Activated naive CD8-positive, alpha-beta T cell treated with anti-CD3 and anti-CD28 coated beads, Interleukin-2, amount 50 U/mL, for 24 hours (primary cell): ENCODE measurements around the gene LIMS1.
"Not testable (repeated sequence)": the region's sequence is repeated elsewhere in the genome, so short reads cannot be mapped to it uniquely, and the experiment has no call there.

Experiments used
- ATAC-seq: fragments of 150-1000 bp; cut with Tn5 transposase; one replicate; pipeline ENCODE4 v1.10.0; 2021
- DNase-seq: peaks from one replicate; pipeline ENCODE4 v3.0.0; 2021
- H3K27ac Mint-ChIP-seq: one replicate; pipeline ENCODE4 v1.8.0; 2021; ENCODE audit warnings: mild to moderate bottlenecking, mixed read lengths
- H3K27me3 Mint-ChIP-seq: one replicate; pipeline ENCODE4 v1.8.0; 2021; ENCODE audit warnings: mixed read lengths
- H3K36me3 Mint-ChIP-seq: one replicate; pipeline ENCODE4 v1.8.0; 2021; ENCODE audit warnings: low read depth, mixed read lengths
- H3K4me1 Mint-ChIP-seq: one replicate; pipeline ENCODE4 v1.8.0; 2021; ENCODE audit warnings: mixed read lengths
- H3K4me3 Mint-ChIP-seq: one replicate; pipeline ENCODE4 v1.8.0; 2021; ENCODE audit warnings: mild to moderate bottlenecking, moderate library complexity, mixed read lengths
- H3K9me3 Mint-ChIP-seq: one replicate; pipeline ENCODE4 v1.8.0; 2021; ENCODE audit warnings: mixed read lengths

The LIMS1 gene

DNA sequence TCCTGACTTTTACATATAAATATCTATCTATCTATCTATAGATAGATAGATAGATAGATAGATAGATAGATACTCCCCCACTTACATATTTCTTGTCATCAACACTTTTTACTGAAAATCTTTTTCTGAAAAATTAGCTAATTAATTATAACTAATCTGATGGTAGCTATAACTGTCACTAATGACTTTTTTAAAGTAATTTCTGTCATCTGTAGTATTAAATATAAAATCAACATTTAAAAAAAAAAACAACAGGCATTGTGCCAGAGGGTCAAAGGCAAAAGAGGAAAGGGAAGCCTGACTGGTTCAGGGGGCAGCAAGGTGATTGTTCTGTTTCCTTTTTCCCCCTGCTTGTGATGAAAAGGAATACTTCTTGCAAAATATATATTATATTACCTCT lies 122.0 kb downstream of the LIMS1 start:
- not testable (repeated sequence) for DNase-seq, H3K27ac Mint-ChIP-seq, H3K27me3 Mint-ChIP-seq, H3K36me3 Mint-ChIP-seq, H3K9me3 Mint-ChIP-seq, H3K4me3 Mint-ChIP-seq, ATAC-seq
- peaks cover 15% of the 10 kb centered on the region for H3K4me1 Mint-ChIP-seq

GRCh38 chr2:108657517-108657916 lies 123.2 kb downstream of the LIMS1 start:
- H3K4me1 Mint-ChIP-seq = peaks cover 14% of the 10 kb centered on the region
- H3K27ac Mint-ChIP-seq, H3K9me3 Mint-ChIP-seq, H3K4me3 Mint-ChIP-seq, ATAC-seq, H3K27me3 Mint-ChIP-seq, H3K36me3 Mint-ChIP-seq, DNase-seq: not testable (repeated sequence)

- not testable (repeated sequence) for H3K4me1 Mint-ChIP-seq, H3K27ac Mint-ChIP-seq, H3K27me3 Mint-ChIP-seq, DNase-seq, H3K36me3 Mint-ChIP-seq, H3K4me3 Mint-ChIP-seq, ATAC-seq, H3K9me3 Mint-ChIP-seq
Measured at GRCh38 chr2:108658553-108658952, 124.3 kb downstream of the LIMS1 start.

DNA sequence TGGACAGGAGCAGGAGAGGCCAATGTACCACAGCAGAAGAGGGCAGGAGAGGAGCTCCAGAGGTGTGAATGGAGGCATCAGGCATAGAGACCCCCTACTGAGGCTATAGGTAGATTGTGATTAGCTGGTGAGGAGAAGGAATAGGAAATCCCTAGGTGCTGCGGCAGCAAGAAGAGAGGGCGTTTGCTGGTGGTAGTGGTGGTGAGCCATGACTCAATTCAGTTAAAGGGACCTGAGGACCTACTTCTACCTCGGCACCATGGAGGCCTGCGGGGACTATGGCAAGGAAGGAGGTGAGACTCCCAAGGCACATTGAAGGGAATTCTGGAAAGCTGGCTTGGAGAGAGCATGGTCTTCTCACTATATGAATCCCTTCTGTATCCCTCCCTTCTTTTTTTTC lies 127.2 kb downstream of the LIMS1 start:
- not testable (repeated sequence) for DNase-seq, H3K4me3 Mint-ChIP-seq, ATAC-seq, H3K9me3 Mint-ChIP-seq, H3K27ac Mint-ChIP-seq, H3K36me3 Mint-ChIP-seq, H3K27me3 Mint-ChIP-seq, H3K4me1 Mint-ChIP-seq

- H3K4me3 Mint-ChIP-seq, H3K36me3 Mint-ChIP-seq, H3K9me3 Mint-ChIP-seq, H3K4me1 Mint-ChIP-seq, H3K27me3 Mint-ChIP-seq, DNase-seq, H3K27ac Mint-ChIP-seq: not testable (repeated sequence)
- ATAC-seq = peak; percentile 57
Measured at GRCh38 chr2:108662207-108662612, 127.9 kb downstream of the LIMS1 start.

GRCh38 chr2:108663346-108663745 lies 129.1 kb downstream of the LIMS1 start:
- H3K36me3 Mint-ChIP-seq, DNase-seq, H3K9me3 Mint-ChIP-seq, H3K4me1 Mint-ChIP-seq, H3K27ac Mint-ChIP-seq, H3K4me3 Mint-ChIP-seq, H3K27me3 Mint-ChIP-seq, ATAC-seq: not testable (repeated sequence)

DNA sequence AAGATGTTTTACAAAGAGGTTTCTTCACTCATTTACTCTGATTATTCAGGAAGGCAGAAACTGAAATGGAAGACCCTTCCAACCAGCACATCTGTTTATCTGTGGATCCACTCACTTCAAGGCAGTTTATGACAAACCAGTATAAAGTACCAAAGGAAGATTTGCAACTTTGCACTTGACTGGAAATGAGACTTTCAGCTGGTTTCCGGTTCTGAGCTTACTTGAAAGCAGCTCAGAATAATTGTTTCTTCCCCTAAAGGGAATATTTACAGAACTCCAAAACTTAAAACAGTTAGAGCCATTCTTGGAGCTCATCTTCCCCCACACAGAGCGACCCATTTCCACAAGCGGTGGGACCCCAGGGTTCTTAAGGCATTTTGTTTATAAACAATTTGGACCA lies 129.8 kb downstream of the LIMS1 start:
- H3K4me1 Mint-ChIP-seq, H3K9me3 Mint-ChIP-seq, H3K27ac Mint-ChIP-seq, DNase-seq, H3K36me3 Mint-ChIP-seq, H3K27me3 Mint-ChIP-seq, ATAC-seq, H3K4me3 Mint-ChIP-seq: not testable (repeated sequence)

DNA sequence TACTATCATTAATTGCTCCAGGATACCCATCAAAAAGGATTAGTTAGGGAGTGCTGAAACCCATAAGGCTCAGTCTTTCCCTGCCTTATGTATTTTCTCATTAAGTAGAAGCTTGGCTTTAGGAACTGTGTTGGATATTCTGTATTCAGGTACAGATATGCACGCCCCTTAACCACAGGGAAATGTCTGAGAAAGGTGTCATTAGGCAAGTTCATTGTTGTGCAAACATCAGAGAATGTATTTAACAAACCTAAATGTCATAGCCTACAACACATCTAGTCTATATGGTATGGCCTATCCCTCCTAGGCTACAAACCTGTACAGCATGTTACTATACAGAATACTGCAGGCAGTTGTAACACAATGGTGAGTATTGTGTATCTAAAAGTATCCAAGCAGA lies 130.7 kb downstream of the LIMS1 start:
- ATAC-seq, H3K27me3 Mint-ChIP-seq, H3K4me1 Mint-ChIP-seq: not testable (repeated sequence)

GRCh38 chr2:108665975-108666374 lies 131.7 kb downstream of the LIMS1 start:
- not testable (repeated sequence) for ATAC-seq, H3K27ac Mint-ChIP-seq, H3K4me3 Mint-ChIP-seq, H3K27me3 Mint-ChIP-seq, H3K36me3 Mint-ChIP-seq, DNase-seq, H3K9me3 Mint-ChIP-seq, H3K4me1 Mint-ChIP-seq

More for the DNA sequence above, 130.7 kb downstream of the LIMS1 start:
- not testable (repeated sequence) for H3K27ac Mint-ChIP-seq, DNase-seq, H3K4me3 Mint-ChIP-seq, H3K9me3 Mint-ChIP-seq, H3K36me3 Mint-ChIP-seq

- H3K9me3 Mint-ChIP-seq, H3K27me3 Mint-ChIP-seq, H3K4me3 Mint-ChIP-seq, H3K36me3 Mint-ChIP-seq, H3K27ac Mint-ChIP-seq, DNase-seq, H3K4me1 Mint-ChIP-seq, ATAC-seq: not testable (repeated sequence)
Measured at GRCh38 chr2:108667140-108667539, 132.9 kb downstream of the LIMS1 start.

DNA sequence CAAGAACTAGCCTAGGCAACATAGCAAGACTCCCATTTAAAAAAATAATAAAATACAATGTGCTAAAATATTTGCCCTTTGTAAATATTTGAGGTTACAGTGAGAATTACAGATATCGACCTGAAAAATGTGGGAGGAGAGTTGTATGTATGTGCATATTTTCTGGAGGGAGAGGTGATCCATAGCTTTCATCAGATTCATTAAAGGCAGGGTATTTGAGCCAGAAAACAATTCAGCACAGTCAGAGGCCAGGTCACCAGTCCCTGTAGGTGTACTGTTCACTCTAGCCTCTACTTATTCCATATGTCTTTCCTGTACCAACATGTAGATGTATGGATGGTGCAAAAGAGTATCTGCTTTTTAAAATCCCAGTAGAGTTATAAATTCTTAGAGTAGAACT lies 136.0 kb downstream of the LIMS1 start:
- not testable (repeated sequence) for H3K36me3 Mint-ChIP-seq, H3K9me3 Mint-ChIP-seq, DNase-seq, ATAC-seq, H3K27me3 Mint-ChIP-seq, H3K4me3 Mint-ChIP-seq, H3K27ac Mint-ChIP-seq, H3K4me1 Mint-ChIP-seq

DNA sequence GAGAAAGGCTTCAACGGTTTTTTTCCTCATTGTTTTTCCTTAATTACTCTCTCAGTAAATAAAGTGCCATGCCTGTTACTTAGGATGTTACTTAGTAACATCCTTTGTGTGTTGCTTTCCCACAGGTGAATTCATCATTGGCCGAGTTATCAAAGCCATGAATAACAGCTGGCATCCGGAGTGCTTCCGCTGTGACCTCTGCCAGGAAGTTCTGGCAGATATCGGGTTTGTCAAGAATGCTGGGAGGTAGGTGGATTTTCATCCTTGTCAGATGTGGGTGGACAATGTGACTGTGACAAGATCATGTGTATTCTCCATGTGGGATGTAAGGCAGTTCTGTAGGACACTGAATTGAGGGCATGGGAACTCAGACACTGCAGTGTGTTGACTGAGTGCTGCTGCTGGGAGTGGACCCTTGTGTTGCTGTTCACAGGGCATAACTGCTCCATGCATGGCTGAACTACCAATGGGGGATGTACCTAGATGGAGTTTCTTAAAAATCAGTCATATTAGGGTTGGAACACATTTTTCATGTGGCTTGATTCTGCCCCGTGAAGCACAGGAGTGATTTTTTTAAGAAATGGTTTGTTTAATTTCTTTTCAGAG lies 138.0 kb downstream of the LIMS1 start:
- not testable (repeated sequence) for DNase-seq, H3K4me1 Mint-ChIP-seq, H3K27me3 Mint-ChIP-seq

GRCh38 chr2:108676522-108676921 lies 142.3 kb downstream of the LIMS1 start:
- H3K36me3 Mint-ChIP-seq = peaks cover 10% of the 10 kb centered on the region
- not testable (repeated sequence) for H3K27me3 Mint-ChIP-seq, H3K4me3 Mint-ChIP-seq, ATAC-seq, H3K4me1 Mint-ChIP-seq, H3K27ac Mint-ChIP-seq, DNase-seq, H3K9me3 Mint-ChIP-seq

More for the DNA sequence above, 138.0 kb downstream of the LIMS1 start:
- H3K27ac Mint-ChIP-seq, H3K9me3 Mint-ChIP-seq, ATAC-seq, H3K4me3 Mint-ChIP-seq, H3K36me3 Mint-ChIP-seq: not testable (repeated sequence)

GRCh38 chr2:108677239-108677744 lies 143.0 kb downstream of the LIMS1 start:
- H3K4me1 Mint-ChIP-seq, H3K27ac Mint-ChIP-seq, ATAC-seq, DNase-seq, H3K27me3 Mint-ChIP-seq, H3K4me3 Mint-ChIP-seq, H3K9me3 Mint-ChIP-seq: not testable (repeated sequence)
- peaks cover 10% of the 10 kb centered on the region for H3K36me3 Mint-ChIP-seq

- H3K9me3 Mint-ChIP-seq, H3K27ac Mint-ChIP-seq, H3K4me1 Mint-ChIP-seq, DNase-seq, ATAC-seq, H3K4me3 Mint-ChIP-seq, H3K27me3 Mint-ChIP-seq: not testable (repeated sequence)
- peaks cover 10% of the 10 kb centered on the region for H3K36me3 Mint-ChIP-seq
Measured at GRCh38 chr2:108678198-108678651, 144.0 kb downstream of the LIMS1 start.

- peaks cover 13% of the 10 kb centered on the region for H3K36me3 Mint-ChIP-seq
- not testable (repeated sequence) for H3K4me3 Mint-ChIP-seq
Measured at GRCh38 chr2:108680805-108681204, 146.5 kb downstream of the LIMS1 start.

More at GRCh38 chr2:108680805-108681204, 146.5 kb downstream of the LIMS1 start:
- H3K9me3 Mint-ChIP-seq, DNase-seq, H3K4me1 Mint-ChIP-seq, H3K27me3 Mint-ChIP-seq, ATAC-seq, H3K27ac Mint-ChIP-seq: not testable (repeated sequence)
